ENCODE measurements around the gene KAT6B.

DNA sequence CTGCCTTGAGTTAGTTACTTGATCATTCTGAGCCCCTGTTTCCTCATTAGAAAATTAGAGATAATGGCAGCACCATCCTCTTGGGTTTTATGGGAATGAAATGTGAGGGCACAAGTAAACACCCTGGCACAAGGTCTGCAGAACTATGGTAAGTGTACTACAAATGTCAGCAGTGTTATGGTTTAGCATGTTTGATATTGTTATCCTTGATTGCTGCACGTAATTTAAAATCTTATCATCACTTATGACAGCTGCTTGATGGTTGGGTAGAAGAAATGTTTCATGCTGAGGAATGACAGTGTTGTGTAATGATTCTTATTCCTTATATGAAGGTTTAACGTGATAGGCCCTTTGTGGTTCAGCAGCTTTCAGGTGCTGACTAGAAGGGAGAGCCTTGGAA is 134.3 kb downstream of the KAT6B start:
- TF ChIP-seq, protein P1, sequence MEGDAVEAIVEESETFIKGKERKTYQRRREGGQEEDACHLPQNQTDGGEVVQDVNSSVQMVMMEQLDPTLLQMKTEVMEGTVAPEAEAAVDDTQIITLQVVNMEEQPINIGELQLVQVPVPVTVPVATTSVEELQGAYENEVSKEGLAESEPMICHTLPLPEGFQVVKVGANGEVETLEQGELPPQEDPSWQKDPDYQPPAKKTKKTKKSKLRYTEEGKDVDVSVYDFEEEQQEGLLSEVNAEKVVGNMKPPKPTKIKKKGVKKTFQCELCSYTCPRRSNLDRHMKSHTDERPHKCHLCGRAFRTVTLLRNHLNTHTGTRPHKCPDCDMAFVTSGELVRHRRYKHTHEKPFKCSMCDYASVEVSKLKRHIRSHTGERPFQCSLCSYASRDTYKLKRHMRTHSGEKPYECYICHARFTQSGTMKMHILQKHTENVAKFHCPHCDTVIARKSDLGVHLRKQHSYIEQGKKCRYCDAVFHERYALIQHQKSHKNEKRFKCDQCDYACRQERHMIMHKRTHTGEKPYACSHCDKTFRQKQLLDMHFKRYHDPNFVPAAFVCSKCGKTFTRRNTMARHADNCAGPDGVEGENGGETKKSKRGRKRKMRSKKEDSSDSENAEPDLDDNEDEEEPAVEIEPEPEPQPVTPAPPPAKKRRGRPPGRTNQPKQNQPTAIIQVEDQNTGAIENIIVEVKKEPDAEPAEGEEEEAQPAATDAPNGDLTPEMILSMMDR (IDR thresholded peaks at IDR 0.05): no peak
- TF ChIP-seq POLR2AphosphoS5 (IDR thresholded peaks at IDR 0.05): no peak
- no peak for TF ChIP-seq POLR2A (IDR thresholded peaks at IDR 0.05)

Data from sigmoid colon (tissue), 4 donors.